ENCODE measurements around the gene THSD4. TPM values are rescaled to one million over a fixed set of nuclear protein-coding genes. Genes with fewer than 3 reads are reported as not detected.

THSD4 gene
- polyA plus RNA-seq, 1 donor from 2014 or later, result 0.46 TPM

GRCh38 chr15:71337197-71337845 is 222.1 kb downstream of the THSD4 start:
- Histone ChIP-seq H3K27ac (ENCODE audit: low read length) (no peak overlapping the region), H3K4me3 (ENCODE audit: low read length) (no peak overlapping the region), H2AFZ (ENCODE audit: low read depth, low read length) (no peak overlapping the region), H3K4me2 (ENCODE audit: low read length) (no peak overlapping the region), H3K9me3 (ENCODE audit: low read length) (no peaks in the 10 kb centered on the region), H3K9me2 (ENCODE audit: insufficient read depth, low read length) (no peaks in the 10 kb centered on the region), H3K79me2 (replicated peaks; ENCODE audit: insufficient read depth, low read length) (no peaks in the 10 kb centered on the region), H3F3A (ENCODE audit: insufficient read depth, low read length, poor library complexity, severe bottlenecking) (no peaks in the 10 kb centered on the region), H3K36me3 (ENCODE audit: insufficient read depth, low read length) (no peaks in the 10 kb centered on the region), H3K27me3 (ENCODE audit: insufficient read depth, low read depth, low read length) (no peaks in the 10 kb centered on the region), H3K9ac (ENCODE audit: low read length) (no peak overlapping the region), H4K20me1 (ENCODE audit: insufficient read depth) (no peaks in the 10 kb centered on the region)
- TF ChIP-seq POLR2AphosphoS5 (IDR thresholded peaks at IDR 0.05) (no peak), REST (IDR thresholded peaks at IDR 0.05; ENCODE audit: borderline replicate concordance) (no peak), SMC3 (conservative IDR thresholded peaks at IDR 0.05; ENCODE audit: poor library complexity) (no peak), EZH2 (IDR thresholded peaks at IDR 0.05; ENCODE audit: borderline replicate concordance, insufficient read depth, low read length, poor library complexity, severe bottlenecking) (no peak), RAD21 (conservative IDR thresholded peaks at IDR 0.05) (no peak), TAF1 (IDR thresholded peaks at IDR 0.05; ENCODE audit: low read depth) (no peak), EP300 (conservative IDR thresholded peaks at IDR 0.05; ENCODE audit: poor library complexity, severe bottlenecking) (no peak), MXI1 (conservative IDR thresholded peaks at IDR 0.05; ENCODE audit: poor library complexity, severe bottlenecking) (no peak)
- TF ChIP-seq, protein P1, sequence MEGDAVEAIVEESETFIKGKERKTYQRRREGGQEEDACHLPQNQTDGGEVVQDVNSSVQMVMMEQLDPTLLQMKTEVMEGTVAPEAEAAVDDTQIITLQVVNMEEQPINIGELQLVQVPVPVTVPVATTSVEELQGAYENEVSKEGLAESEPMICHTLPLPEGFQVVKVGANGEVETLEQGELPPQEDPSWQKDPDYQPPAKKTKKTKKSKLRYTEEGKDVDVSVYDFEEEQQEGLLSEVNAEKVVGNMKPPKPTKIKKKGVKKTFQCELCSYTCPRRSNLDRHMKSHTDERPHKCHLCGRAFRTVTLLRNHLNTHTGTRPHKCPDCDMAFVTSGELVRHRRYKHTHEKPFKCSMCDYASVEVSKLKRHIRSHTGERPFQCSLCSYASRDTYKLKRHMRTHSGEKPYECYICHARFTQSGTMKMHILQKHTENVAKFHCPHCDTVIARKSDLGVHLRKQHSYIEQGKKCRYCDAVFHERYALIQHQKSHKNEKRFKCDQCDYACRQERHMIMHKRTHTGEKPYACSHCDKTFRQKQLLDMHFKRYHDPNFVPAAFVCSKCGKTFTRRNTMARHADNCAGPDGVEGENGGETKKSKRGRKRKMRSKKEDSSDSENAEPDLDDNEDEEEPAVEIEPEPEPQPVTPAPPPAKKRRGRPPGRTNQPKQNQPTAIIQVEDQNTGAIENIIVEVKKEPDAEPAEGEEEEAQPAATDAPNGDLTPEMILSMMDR (IDR thresholded peaks at IDR 0.05; ENCODE audit: poor library complexity, severe bottlenecking), result no peak

- no peak overlapping the region for H3K4me3 ChIP-seq (ENCODE audit: low read length)
- no peak overlapping the region for H2AFZ ChIP-seq (ENCODE audit: low read depth, low read length)
- no peaks in the 10 kb centered on the region for H3K27me3 ChIP-seq (ENCODE audit: insufficient read depth, low read depth, low read length)
- no peak overlapping the region for H3K27ac ChIP-seq (ENCODE audit: low read length)
- no peaks in the 10 kb centered on the region for H3K79me2 ChIP-seq (replicated peaks; ENCODE audit: insufficient read depth, low read length)
- no peak overlapping the region for H3K4me2 ChIP-seq (ENCODE audit: low read length)
- no peaks in the 10 kb centered on the region for H3F3A ChIP-seq (ENCODE audit: insufficient read depth, low read length, poor library complexity, severe bottlenecking)
- no peaks in the 10 kb centered on the region for H3K9me2 ChIP-seq (ENCODE audit: insufficient read depth, low read length)
- no peak overlapping the region for H3K9ac ChIP-seq (ENCODE audit: low read length)
- H4K20me1 ChIP-seq (ENCODE audit: insufficient read depth), result no peaks in the 10 kb centered on the region
- TF ChIP-seq EP300 (conservative IDR thresholded peaks at IDR 0.05; ENCODE audit: poor library complexity, severe bottlenecking) (no peak), REST (IDR thresholded peaks at IDR 0.05; ENCODE audit: borderline replicate concordance) (no peak), RAD21 (conservative IDR thresholded peaks at IDR 0.05) (no peak), TAF1 (IDR thresholded peaks at IDR 0.05; ENCODE audit: low read depth) (no peak), POLR2AphosphoS5 (IDR thresholded peaks at IDR 0.05) (no peak), EZH2 (IDR thresholded peaks at IDR 0.05; ENCODE audit: borderline replicate concordance, insufficient read depth, low read length, poor library complexity, severe bottlenecking) (no peak), MXI1 (conservative IDR thresholded peaks at IDR 0.05; ENCODE audit: poor library complexity, severe bottlenecking) (no peak)
- TF ChIP-seq, protein P1 (IDR thresholded peaks at IDR 0.05; ENCODE audit: poor library complexity, severe bottlenecking), result no peak
- H3K36me3 ChIP-seq (ENCODE audit: insufficient read depth, low read length), result no peaks in the 10 kb centered on the region
- H3K9me3 ChIP-seq (ENCODE audit: low read length), result no peaks in the 10 kb centered on the region
Observed at GRCh38 chr15:71338265-71338664, 223.0 kb downstream of the THSD4 start.

All from neural cell (in vitro differentiated cells).